HepG2 (cell line): ENCODE data around the gene RPL4. TPM values are rescaled to one million over a fixed set of nuclear protein-coding genes. Genes with fewer than 3 reads are reported as not detected.

Experiments used
- ATAC-seq: fragments of 200-7000 bp; cut with Tn5 transposase; 3 replicates; pipeline ENCODE4 v1.9.1; 2020; ENCODE audit warnings: mild to moderate bottlenecking, moderate library complexity
- BruUV-seq: library from RNA; stranded (reverse); fragments of 400-500 nt; replicated peaks from 2 replicates; lab custom pipeline; 2021; lab: Mats Ljungman, UMichigan
- CTCF ChIA-PET: fragments of 300-600 bp; formaldehyde crosslinking; extraction: SDS; loops from one replicate; lab custom pipeline; 2021; ENCODE audit warnings: low total read pairs, inconsistent platforms, low intra/inter-chr PET ratio; lab: Yijun Ruan, JAX
- POLR2A ChIA-PET: fragments of 350-600 bp; sonication (Branson Sonifier 250); formaldehyde crosslinking; loops from one replicate; lab custom pipeline; 2020; ENCODE audit warnings: antibody characterized with exemption, inconsistent platforms; lab: Yijun Ruan, JAX
- DNase-seq: peaks from one replicate; pipeline ENCODE4 v3.0.0-alpha.2; 2015; ENCODE audit warnings: low spot score
- FAIRE-seq: peaks from 3 replicates; lab custom pipeline; 2011; peaks lifted over from hg19 to GRCh38; lab: Jason Lieb, UNC
- H2AFZ ChIP-seq: one replicate; pipeline ENCODE4 v1.6.1; 2011; ENCODE audit warnings: low read length, inconsistent platforms
- H3K27ac ChIP-seq: fragments of 300-600 bp; 3 replicates; pipeline ENCODE4 v1.8.0; 2011; ENCODE audit warnings: mixed run types, mild to moderate bottlenecking, mixed read lengths, low read length, inconsistent platforms; ENCODE audit not compliant: insufficient read depth; ENCODE audit errors: extremely low read length
- H3K27me3 ChIP-seq, 2 experiments: fragments of 200-600 bp in 1 of 2; 2 replicates in 1 of 2; 3 replicates in 1 of 2; pipeline versions ENCODE4 v1.6.0 to v1.8.0; 2011; ENCODE audit warnings: low read length in 2 of 2, mild to moderate bottlenecking in 2 of 2, moderate library complexity in 2 of 2, inconsistent platforms in 1 of 2; ENCODE audit not compliant: insufficient read depth in 2 of 2, control insufficient read depth in 1 of 2
- H3K36me3 ChIP-seq, 2 experiments: fragments of 200-600 bp in 1 of 2; replicated peaks in 1 of 2; 2 replicates in 1 of 2; 3 replicates in 1 of 2; pipeline versions ENCODE4 v1.5.1 to v1.8.0; 2011; ENCODE audit warnings: low read length in 2 of 2, inconsistent platforms in 1 of 2; ENCODE audit not compliant: insufficient read depth in 2 of 2, control insufficient read depth in 1 of 2
- H3K4me1 ChIP-seq: 2 replicates; pipeline ENCODE4 v1.5.1; 2012; ENCODE audit warnings: low read length, inconsistent platforms; ENCODE audit not compliant: insufficient read depth
- H3K4me2 ChIP-seq: 2 replicates; pipeline ENCODE4 v1.6.0; 2011; ENCODE audit warnings: low read depth, low read length, inconsistent platforms
- H3K4me3 ChIP-seq, 3 experiments: fragments of 200-600 bp in 1 of 3; sonication (generic), shearing (Covaris generic) in 1 of 3; replicated peaks in 1 of 3; 2 replicates each; pipeline ENCODE4 v1.5.1; 2011 to 2016; ENCODE audit warnings: low read length in 3 of 3, inconsistent platforms in 2 of 3, low read depth in 2 of 3, mild to moderate bottlenecking in 2 of 3, control low read depth in 1 of 3, mixed read lengths in 1 of 3; ENCODE audit not compliant: insufficient read depth in 1 of 3
- H3K79me2 ChIP-seq: one replicate; pipeline ENCODE4 v1.6.1; 2011; ENCODE audit warnings: low read length, inconsistent platforms; ENCODE audit not compliant: insufficient read depth
- H3K9ac ChIP-seq: 2 replicates; pipeline ENCODE4 v1.6.0; 2011; ENCODE audit warnings: mild to moderate bottlenecking, low read depth, low read length, inconsistent platforms; ENCODE audit not compliant: insufficient read depth
- H3K9me3 ChIP-seq: 2 replicates; pipeline ENCODE4 v1.5.1; 2012; ENCODE audit warnings: mild to moderate bottlenecking, low read length
- H4K20me1 ChIP-seq: 2 replicates; pipeline ENCODE4 v1.6.0; 2011; ENCODE audit warnings: inconsistent platforms, mild to moderate bottlenecking, low read length, moderate library complexity; ENCODE audit not compliant: insufficient read depth
- ARNTL ChIP-seq: sonication (generic); formaldehyde crosslinking; IDR thresholded peaks from 2 replicates; pipeline ENCODE4 v1.4.0; 2020; ENCODE audit warnings: mild to moderate bottlenecking, missing genetic modification reagents
- CBFB ChIP-seq: sonication (generic); formaldehyde crosslinking; IDR thresholded peaks from 2 replicates; pipeline ENCODE4 v1.4.0; 2020; ENCODE audit warnings: missing genetic modification reagents
- ELF1 ChIP-seq: sonication (generic); formaldehyde crosslinking; IDR thresholded peaks from 2 replicates; pipeline ENCODE4 v1.4.0; 2020; ENCODE audit warnings: missing genetic modification reagents
- HINFP ChIP-seq: sonication (generic); formaldehyde crosslinking; IDR thresholded peaks from 2 replicates; pipeline ENCODE4 v1.4.0; 2020; ENCODE audit warnings: low read depth, mild to moderate bottlenecking, missing genetic modification reagents
- IKZF1 ChIP-seq: fragments of 450-650 bp; IDR thresholded peaks from 2 replicates; pipeline ENCODE4 v1.7.1; 2016
- POLR2AphosphoS2 ChIP-seq: IDR thresholded peaks from 2 replicates; pipeline ENCODE4 v1.6.1; 2011; ENCODE audit warnings: low read depth, low read length, improper control_type of control experiment
- POLR2G ChIP-seq: fragments of 200-400 bp; formaldehyde crosslinking; IDR thresholded peaks from 2 replicates; pipeline ENCODE4 v1.6.1; 2018; ENCODE audit warnings: mild to moderate bottlenecking, low read depth, low read length, moderate library complexity
- RAD51 ChIP-seq: fragments of 450-650 bp; IDR thresholded peaks from 2 replicates; pipeline ENCODE4 v1.6.1; 2016; ENCODE audit warnings: borderline replicate concordance
- RBFOX2 ChIP-seq: fragments of 200-400 bp; formaldehyde crosslinking; IDR thresholded peaks from 2 replicates; pipeline ENCODE4 v1.6.1; 2017; ENCODE audit warnings: low read depth, mild to moderate bottlenecking, low read length
- RFX5 ChIP-seq: IDR thresholded peaks from 2 replicates; pipeline ENCODE4 v1.6.1; 2011; ENCODE audit warnings: low read depth, low read length, improper control_type of control experiment
- SETDB1 ChIP-seq: sonication (generic); formaldehyde crosslinking; IDR thresholded peaks from 2 replicates; pipeline ENCODE4 v1.5.1; 2020; ENCODE audit warnings: missing genetic modification reagents, mild to moderate bottlenecking, borderline replicate concordance
- SMAD9 ChIP-seq: sonication (generic); formaldehyde crosslinking; IDR thresholded peaks from 2 replicates; pipeline ENCODE4 v1.5.1; 2020; ENCODE audit warnings: mild to moderate bottlenecking, missing genetic modification reagents
- SP1 ChIP-seq, 2 experiments: fragments of 450-650 bp in 1 of 2; sonication (generic) in 1 of 2; formaldehyde crosslinking in 1 of 2; IDR thresholded peaks; 2 replicates each; pipeline versions ENCODE4 v1.4.0 to v1.6.1; 2016 to 2020; ENCODE audit warnings: missing genetic modification reagents in 1 of 2
- TCF7 ChIP-seq: sonication (generic); IDR thresholded peaks from 2 replicates; pipeline ENCODE4 v1.6.1; 2016; ENCODE audit warnings: antibody characterized with exemption, low read depth
- ZFP37 ChIP-seq: sonication (generic); formaldehyde crosslinking; IDR thresholded peaks from 2 replicates; pipeline ENCODE4 v1.4.0; 2020; ENCODE audit warnings: missing genetic modification reagents, borderline replicate concordance
- ZKSCAN5 ChIP-seq: sonication (generic); formaldehyde crosslinking; IDR thresholded peaks from 2 replicates; pipeline ENCODE4 v1.5.1; 2020; ENCODE audit warnings: mild to moderate bottlenecking, missing genetic modification reagents
- ZNF414 ChIP-seq: sonication (generic); formaldehyde crosslinking; IDR thresholded peaks from 2 replicates; pipeline ENCODE4 v1.5.0; 2020; ENCODE audit warnings: missing genetic modification reagents
- ZNF619 ChIP-seq: sonication (generic); formaldehyde crosslinking; IDR thresholded peaks from 2 replicates; pipeline ENCODE4 v1.4.0; 2020; ENCODE audit warnings: mild to moderate bottlenecking, missing genetic modification reagents
- ZNF775 ChIP-seq: sonication (generic); formaldehyde crosslinking; IDR thresholded peaks from 2 replicates; pipeline ENCODE4 v1.4.0; 2020; ENCODE audit warnings: missing genetic modification reagents, mild to moderate bottlenecking, moderate library complexity, borderline replicate concordance
- WGBS: methylation state at CpG from one replicate; pipeline ENCODE4 v1.1.6; 2017; ENCODE audit warnings: low lambda C conversion rate; 5-methylcytosine and 5-hydroxymethylcytosine counted together
- in situ Hi-C: cut with HindIII; loops from 2 replicates; pipeline ENCODE4 v1.10.0; 2017; ENCODE audit warnings: low pct_unique_long_range_greater_than_20kb; ENCODE audit not compliant: extremely low pct_ligation_motif_present
- intact Hi-C: fragments of 100-400 bp; cut with micrococcal nuclease; formaldehyde crosslinking; loops from one replicate; pipeline ENCODE4 v1.10.0; 2022; ENCODE audit not compliant: unreplicated experiment
- polyA plus RNA-seq, 8 experiments: library from polyadenylated mRNA; depleted of rRNA in 3 of 8; stranded (reverse) in 7 of 8; unstranded in 1 of 8; fragments of >200 nt; fragmentation: Illumina TruSeq in 4 of 8; extraction: Trizol in 4 of 8; gene quantifications; 2 replicates each; pipeline versions ENCODE4 v1.2.1 to v1.2.3, GENCODE V29; 2011 to 2016; ENCODE audit warnings: low read depth in 4 of 8, missing spikeins in 1 of 8, mixed read lengths in 1 of 8; ENCODE audit not compliant: insufficient read depth in 1 of 8
- total RNA-seq, 5 experiments: library from RNA; depleted of rRNA; stranded (reverse); fragments of >200 nt; fragmentation: Illumina TruSeq; extraction: Trizol; gene quantifications; 2 replicates each; pipeline ENCODE4 v1.2.3, GENCODE V29; 2016; ENCODE audit warnings: low read depth in 1 of 5

RPL4 gene
- total and polyA plus RNA-seq, 2 of the 13 experiments (the other 11 are each of a cell fraction or from before 2014, with no cell fraction given) = 3,630 to 3,960 TPM

- 94% methylated on average over 2 of the region's 2 CpGs for WGBS
- H3K79me2 ChIP-seq = peaks cover 14% of the 10 kb centered on the region
- H2AFZ ChIP-seq = no peak overlapping the region
- H3K36me3 ChIP-seq = peaks cover 13 to 39% of the 10 kb centered on the region in 2 experiments
- no peak overlapping the region for H3K4me2 ChIP-seq
- no TSS peak for BruUV-seq
- intact Hi-C loops (loop anchor here (10.0 kb wide), 1 partner anchor 139 kb away; the partner anchor contains the start of gene TIPIN), in situ Hi-C loops (loop anchor here (25.0 kb wide), 1 partner anchor 107 kb away; the partner anchor contains the start of gene MAP2K1)
- no peak overlapping the region for H3K4me3 ChIP-seq
- no peak overlapping the region for H3K9ac ChIP-seq
- no peaks in the 10 kb centered on the region for H3K27me3 ChIP-seq
- ATAC-seq = no peak
- POLR2A ChIA-PET = interaction anchor here (1.3 to 1.4 kb wide), 2 partner anchors 11 to 22 kb away, joined by 3 to 4 read pairs; partner anchors contain the start of genes RPL4 and ZWILCH
- no peak for DNase-seq
- H3K27ac ChIP-seq = no peak overlapping the region
- peaks cover 11% of the 10 kb centered on the region for H4K20me1 ChIP-seq
- CTCF ChIA-PET = no interaction called here
- H3K4me1 ChIP-seq = peaks cover 30% of the 10 kb centered on the region
- FAIRE-seq = no peak
- TF ChIP-seq POLR2AphosphoS2 (peak; percentile 55; the same call in 1 of the 2 replicates), ZNF775 (CRISPR knock-in tag) (no peak), ZKSCAN5 (CRISPR knock-in tag) (no peak), ELF1 (CRISPR knock-in tag) (no peak), CBFB (CRISPR knock-in tag) (no peak)
- H3K9me3 ChIP-seq = no peaks in the 10 kb centered on the region
These were observed 10.4 kb downstream of the RPL4 start for GRCh38 chr15:66494262-66494661.

GRCh38 chr15:66491846-66492245 lies 12.8 kb downstream of the RPL4 start:
- DNase-seq (no peak), FAIRE-seq (no peak), ATAC-seq (no peak)
- Histone ChIP-seq H2AFZ (no peak overlapping the region), H3K27me3 (no peaks in the 10 kb centered on the region), H3K79me2 (peaks cover 9% of the 10 kb centered on the region), H3K9me3 (no peaks in the 10 kb centered on the region), H3K9ac (no peak overlapping the region), H3K4me1 (peaks cover 17% of the 10 kb centered on the region), H3K27ac (no peak overlapping the region), H4K20me1 (no peaks in the 10 kb centered on the region), H3K4me2 (no peak overlapping the region), H3K4me3 (no peak overlapping the region), H3K36me3 (peaks cover 17 to 53% of the 10 kb centered on the region in 2 experiments)
- WGBS = 100% methylated on average over 3 of the region's 3 CpGs
- intact Hi-C loops = loop anchor here (10.0 kb wide), 1 partner anchor 137 kb away; the partner anchor contains the start of gene TIPIN
- ChIA-PET CTCF (no interaction called here), POLR2A (no interaction called here)
- in situ Hi-C loops = loop anchor here (25.0 kb wide), 1 partner anchor 105 kb away; the partner anchor contains the start of gene MAP2K1
- no TSS peak for BruUV-seq
- TF ChIP-seq RFX5 (no peak), RAD51 (no peak), TCF7 (no peak), ARNTL (no peak), SP1 (IDR thresholded peaks at IDR 0.05) (no peak), SP1 (CRISPR knock-in tag; IDR thresholded peaks at IDR 0.05) (no peak), POLR2G (0 out of 2 replicates have a peak, but pooled peaks have one; percentile 37), SMAD9 (no peak), ZNF414 (CRISPR knock-in tag) (no peak), SETDB1 (CRISPR knock-in tag) (no peak), RBFOX2 (peak; percentile 16; the same call in 1 of the 2 replicates), IKZF1 (no peak), ZNF619 (no peak), HINFP (CRISPR knock-in tag) (no peak), ZFP37 (CRISPR knock-in tag) (no peak)
